ENCODE data around the gene LMOD1. TPM values are rescaled to one million over a fixed set of nuclear protein-coding genes. Genes with fewer than 3 reads are reported as not detected.

LMOD1 gene
- total RNA-seq, 1 experiment from 2014 or later, result not detected

DNA sequence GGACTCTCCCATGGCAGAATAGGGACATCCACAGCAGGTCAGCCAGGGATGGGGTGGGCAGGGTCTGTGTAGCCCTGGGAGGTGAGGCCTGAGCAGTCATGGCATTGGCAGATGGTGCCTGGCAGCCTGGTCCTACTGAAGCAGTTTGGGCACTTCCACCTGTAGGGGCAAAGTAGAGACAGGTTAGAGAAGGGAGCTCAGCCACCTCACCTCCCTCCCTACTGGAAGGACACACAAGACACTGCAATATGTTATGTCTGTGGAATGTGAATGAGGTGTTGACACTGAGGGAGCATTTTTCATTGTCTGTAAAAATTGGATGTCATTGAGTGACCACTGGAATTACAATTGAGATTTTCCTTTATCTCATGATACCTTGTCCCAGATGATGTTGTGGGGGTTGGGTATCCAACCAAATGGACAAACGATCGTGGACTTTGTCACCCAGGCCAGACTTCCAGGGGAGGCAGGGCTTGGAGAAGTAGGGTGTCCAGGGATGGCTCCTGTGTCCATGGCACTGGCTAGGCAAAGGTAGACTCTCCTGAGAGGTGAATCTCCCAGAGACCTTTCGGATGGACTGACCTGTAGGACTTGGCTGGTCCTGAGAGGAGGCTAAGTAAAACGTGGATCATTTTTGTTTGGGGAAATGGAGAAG lies 48.0 kb downstream of the LMOD1 start:
- Histone ChIP-seq H3K27ac (ENCODE audit: low read depth, low read length, poor library complexity, severe bottlenecking) (no peak overlapping the region), H3K27me3 (replicated peaks; ENCODE audit: insufficient read depth, low read depth, low read length, poor library complexity) (no peaks in the 10 kb centered on the region), H3K4me1 (ENCODE audit: insufficient read depth, low read length, poor library complexity, severe bottlenecking) (no peaks in the 10 kb centered on the region), H3K9me3 (ENCODE audit: low read depth, low read length, poor library complexity, severe bottlenecking) (no peaks in the 10 kb centered on the region), H3K36me3 (ENCODE audit: insufficient read depth, low read length, poor library complexity, severe bottlenecking) (no peaks in the 10 kb centered on the region), H3K4me3 (ENCODE audit: low read depth, low read length, poor library complexity, severe bottlenecking) (no peak overlapping the region)
- CTCF ChIA-PET, result interaction anchor here (0.5 to 0.7 kb wide), 3 partner anchors 41 to 302 kb away, joined by 3 to 5 read pairs (median 4); no protein-coding TSS in a partner anchor
- BruUV-seq (replicated peaks), result no TSS peak
- POLR2A ChIA-PET (ENCODE audit: low non-redundant PET), result no interaction called here
- TF ChIP-seq EZH2 (IDR thresholded peaks at IDR 0.05; ENCODE audit: borderline replicate concordance, low read depth, low read length, poor library complexity, severe bottlenecking), result no peak
- TF ChIP-seq, protein P1, sequence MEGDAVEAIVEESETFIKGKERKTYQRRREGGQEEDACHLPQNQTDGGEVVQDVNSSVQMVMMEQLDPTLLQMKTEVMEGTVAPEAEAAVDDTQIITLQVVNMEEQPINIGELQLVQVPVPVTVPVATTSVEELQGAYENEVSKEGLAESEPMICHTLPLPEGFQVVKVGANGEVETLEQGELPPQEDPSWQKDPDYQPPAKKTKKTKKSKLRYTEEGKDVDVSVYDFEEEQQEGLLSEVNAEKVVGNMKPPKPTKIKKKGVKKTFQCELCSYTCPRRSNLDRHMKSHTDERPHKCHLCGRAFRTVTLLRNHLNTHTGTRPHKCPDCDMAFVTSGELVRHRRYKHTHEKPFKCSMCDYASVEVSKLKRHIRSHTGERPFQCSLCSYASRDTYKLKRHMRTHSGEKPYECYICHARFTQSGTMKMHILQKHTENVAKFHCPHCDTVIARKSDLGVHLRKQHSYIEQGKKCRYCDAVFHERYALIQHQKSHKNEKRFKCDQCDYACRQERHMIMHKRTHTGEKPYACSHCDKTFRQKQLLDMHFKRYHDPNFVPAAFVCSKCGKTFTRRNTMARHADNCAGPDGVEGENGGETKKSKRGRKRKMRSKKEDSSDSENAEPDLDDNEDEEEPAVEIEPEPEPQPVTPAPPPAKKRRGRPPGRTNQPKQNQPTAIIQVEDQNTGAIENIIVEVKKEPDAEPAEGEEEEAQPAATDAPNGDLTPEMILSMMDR (conservative IDR thresholded peaks at IDR 0.05; ENCODE audit: low read depth, low read length), result no peak
- intact Hi-C loops (cut with micrococcal nuclease; ENCODE audit: unreplicated experiment), result loop anchor here (10.0 kb wide), 1 partner anchor 236 kb away; no protein-coding TSS in a partner anchor
- no peak for DNase-seq (ENCODE audit: low spot score)

DNA sequence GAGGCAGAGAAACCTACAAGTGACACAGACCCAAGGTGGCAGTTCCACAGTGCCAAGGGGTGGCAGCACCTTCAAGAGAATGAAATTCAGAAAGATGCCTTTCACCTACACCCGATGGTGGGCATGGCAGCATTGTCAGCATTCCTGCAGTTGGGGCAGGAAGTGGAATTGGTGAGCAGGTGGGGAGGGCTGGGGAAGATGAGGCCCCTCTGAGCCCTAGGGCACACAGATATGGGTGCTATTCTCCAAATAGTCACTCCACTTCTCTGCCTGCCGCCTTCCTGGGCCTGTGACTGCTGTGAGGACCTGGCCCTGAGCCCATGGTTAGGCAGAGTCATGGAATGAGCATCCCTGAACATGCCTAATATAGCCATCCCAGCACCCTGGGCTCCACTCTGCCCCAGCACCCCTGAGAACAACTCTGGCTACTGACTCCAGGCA lies 49.4 kb downstream of the LMOD1 start:
- Histone ChIP-seq H3K9me3 (ENCODE audit: low read depth, low read length, poor library complexity, severe bottlenecking) (no peaks in the 10 kb centered on the region), H3K4me1 (ENCODE audit: insufficient read depth, low read length, poor library complexity, severe bottlenecking) (no peaks in the 10 kb centered on the region), H3K27ac (ENCODE audit: low read depth, low read length, poor library complexity, severe bottlenecking) (no peak overlapping the region), H3K4me3 (ENCODE audit: low read depth, low read length, poor library complexity, severe bottlenecking) (no peak overlapping the region), H3K27me3 (replicated peaks; ENCODE audit: insufficient read depth, low read depth, low read length, poor library complexity) (no peaks in the 10 kb centered on the region), H3K36me3 (ENCODE audit: insufficient read depth, low read length, poor library complexity, severe bottlenecking) (no peaks in the 10 kb centered on the region)
- no peak for DNase-seq (ENCODE audit: low spot score)
- no TSS peak for BruUV-seq (replicated peaks)
- POLR2A ChIA-PET (ENCODE audit: low non-redundant PET), result no interaction called here
- TF ChIP-seq, protein P1 (conservative IDR thresholded peaks at IDR 0.05; ENCODE audit: low read depth, low read length), result no peak
- TF ChIP-seq EZH2 (IDR thresholded peaks at IDR 0.05; ENCODE audit: borderline replicate concordance, low read depth, low read length, poor library complexity, severe bottlenecking), result no peak
- intact Hi-C loops (cut with micrococcal nuclease; ENCODE audit: unreplicated experiment), result loop anchor here (1.0 to 10.0 kb wide), 2 partner anchors 75 to 238 kb away; no protein-coding TSS in a partner anchor
- CTCF ChIA-PET, result interaction anchor here (1.1 kb wide), 1 partner anchor 366 kb away, joined by 3 read pairs; no protein-coding TSS in a partner anchor

DNA sequence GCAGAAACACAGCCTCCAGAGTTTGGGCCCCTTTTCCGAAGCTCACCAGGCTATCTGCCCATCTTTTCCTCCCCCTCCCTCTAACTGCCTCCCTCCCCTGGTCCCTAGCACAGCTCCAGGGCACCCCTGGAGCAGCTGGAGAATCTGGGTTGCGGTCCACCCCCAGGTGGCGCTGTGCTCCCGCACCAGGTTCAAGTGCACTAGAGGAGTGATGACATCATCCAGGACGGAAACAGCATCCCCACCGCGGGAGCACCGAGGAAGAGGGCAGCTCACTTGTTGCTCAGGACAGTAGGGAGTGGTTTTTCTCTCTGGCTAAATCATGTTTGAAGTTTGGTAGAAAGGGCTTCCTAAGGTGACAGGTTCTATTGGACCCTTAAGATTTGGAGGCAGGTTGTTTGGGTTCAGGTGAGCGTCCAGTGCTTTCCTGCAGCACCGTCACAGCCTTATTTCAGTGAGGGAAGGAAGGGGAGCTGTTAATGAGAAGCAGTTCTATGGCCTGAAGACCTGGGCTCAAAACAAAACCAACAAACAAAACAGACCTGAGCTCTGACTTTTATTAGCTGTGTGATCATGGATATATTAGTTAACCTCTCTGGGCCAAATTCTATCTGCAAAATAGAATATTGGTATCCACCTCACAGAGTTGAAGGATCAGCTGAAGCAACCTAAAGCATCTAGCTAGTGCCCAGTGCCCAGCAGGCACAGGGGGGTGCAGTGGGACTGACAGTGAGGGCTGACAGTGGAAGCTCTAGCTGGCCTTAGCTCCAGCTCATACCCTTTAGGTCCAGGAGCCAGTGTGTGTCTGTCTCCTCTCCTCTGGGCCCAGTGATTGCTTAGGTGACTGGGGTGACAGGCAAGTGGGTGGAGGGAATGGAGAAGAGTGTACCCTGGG lies 50.2 kb downstream of the LMOD1 start:
- no peak overlapping the region for H3K27ac ChIP-seq (ENCODE audit: low read depth, low read length, poor library complexity, severe bottlenecking)
- CTCF ChIA-PET, result interaction anchor here (0.6 to 1.4 kb wide), 9 partner anchors 9 to 1759 kb away, joined by 3 to 24 read pairs (median 6); partner anchors contain the start of gene LMOD1
- intact Hi-C loops (cut with micrococcal nuclease; ENCODE audit: unreplicated experiment), result loop anchor here (1.0 to 10.0 kb wide), 2 partner anchors 76 to 239 kb away; no protein-coding TSS in a partner anchor
- no peaks in the 10 kb centered on the region for H3K4me1 ChIP-seq (ENCODE audit: insufficient read depth, low read length, poor library complexity, severe bottlenecking)
- TF ChIP-seq, protein P1 (conservative IDR thresholded peaks at IDR 0.05; ENCODE audit: low read depth, low read length), result peak; percentile 99
- TF ChIP-seq EZH2 (IDR thresholded peaks at IDR 0.05; ENCODE audit: borderline replicate concordance, low read depth, low read length, poor library complexity, severe bottlenecking), result no peak
- no TSS peak for BruUV-seq (replicated peaks)
- POLR2A ChIA-PET (ENCODE audit: low non-redundant PET), result no interaction called here
- H3K9me3 ChIP-seq (ENCODE audit: low read depth, low read length, poor library complexity, severe bottlenecking), result no peaks in the 10 kb centered on the region
- H3K27me3 ChIP-seq (replicated peaks; ENCODE audit: insufficient read depth, low read depth, low read length, poor library complexity), result no peaks in the 10 kb centered on the region
- no peaks in the 10 kb centered on the region for H3K36me3 ChIP-seq (ENCODE audit: insufficient read depth, low read length, poor library complexity, severe bottlenecking)
- DNase-seq (ENCODE audit: low spot score), result peak; percentile 93
- H3K4me3 ChIP-seq (ENCODE audit: low read depth, low read length, poor library complexity, severe bottlenecking), result no peak overlapping the region
